ENCODE data around the gene UGT1A7.

Gene UGT1A7

DNA sequence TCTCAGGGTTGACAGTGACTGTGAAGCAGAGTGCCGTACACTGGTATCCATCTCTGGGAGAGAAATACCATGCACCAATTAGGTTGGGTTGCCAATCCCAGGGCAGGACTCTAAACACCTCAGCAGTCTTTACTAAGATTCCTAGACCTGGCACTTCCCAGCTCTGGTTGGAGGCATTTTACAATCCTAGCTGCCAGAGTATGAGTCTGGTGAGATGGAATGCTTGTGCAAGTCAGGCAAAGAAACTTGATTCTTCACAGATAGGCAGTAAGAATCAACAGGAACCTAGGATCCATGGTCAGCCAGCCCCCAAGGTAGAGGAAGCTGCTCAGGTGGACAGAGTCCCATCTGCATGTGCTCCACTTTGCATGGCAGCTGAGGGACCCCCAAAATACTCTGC is 25.0 kb downstream of the UGT1A7 start:
- no peak overlapping the region for H3K27ac ChIP-seq (ENCODE audit: low read length)
- no peak for TF ChIP-seq EZH2phosphoT487 (IDR thresholded peaks at IDR 0.05; ENCODE audit: low read depth)
- TF ChIP-seq, protein P1, sequence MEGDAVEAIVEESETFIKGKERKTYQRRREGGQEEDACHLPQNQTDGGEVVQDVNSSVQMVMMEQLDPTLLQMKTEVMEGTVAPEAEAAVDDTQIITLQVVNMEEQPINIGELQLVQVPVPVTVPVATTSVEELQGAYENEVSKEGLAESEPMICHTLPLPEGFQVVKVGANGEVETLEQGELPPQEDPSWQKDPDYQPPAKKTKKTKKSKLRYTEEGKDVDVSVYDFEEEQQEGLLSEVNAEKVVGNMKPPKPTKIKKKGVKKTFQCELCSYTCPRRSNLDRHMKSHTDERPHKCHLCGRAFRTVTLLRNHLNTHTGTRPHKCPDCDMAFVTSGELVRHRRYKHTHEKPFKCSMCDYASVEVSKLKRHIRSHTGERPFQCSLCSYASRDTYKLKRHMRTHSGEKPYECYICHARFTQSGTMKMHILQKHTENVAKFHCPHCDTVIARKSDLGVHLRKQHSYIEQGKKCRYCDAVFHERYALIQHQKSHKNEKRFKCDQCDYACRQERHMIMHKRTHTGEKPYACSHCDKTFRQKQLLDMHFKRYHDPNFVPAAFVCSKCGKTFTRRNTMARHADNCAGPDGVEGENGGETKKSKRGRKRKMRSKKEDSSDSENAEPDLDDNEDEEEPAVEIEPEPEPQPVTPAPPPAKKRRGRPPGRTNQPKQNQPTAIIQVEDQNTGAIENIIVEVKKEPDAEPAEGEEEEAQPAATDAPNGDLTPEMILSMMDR (IDR thresholded peaks at IDR 0.05; ENCODE audit: low read depth, low read length): no peak
- no peak overlapping the region for H2AFZ ChIP-seq (ENCODE audit: low read depth, low read length)

DNA sequence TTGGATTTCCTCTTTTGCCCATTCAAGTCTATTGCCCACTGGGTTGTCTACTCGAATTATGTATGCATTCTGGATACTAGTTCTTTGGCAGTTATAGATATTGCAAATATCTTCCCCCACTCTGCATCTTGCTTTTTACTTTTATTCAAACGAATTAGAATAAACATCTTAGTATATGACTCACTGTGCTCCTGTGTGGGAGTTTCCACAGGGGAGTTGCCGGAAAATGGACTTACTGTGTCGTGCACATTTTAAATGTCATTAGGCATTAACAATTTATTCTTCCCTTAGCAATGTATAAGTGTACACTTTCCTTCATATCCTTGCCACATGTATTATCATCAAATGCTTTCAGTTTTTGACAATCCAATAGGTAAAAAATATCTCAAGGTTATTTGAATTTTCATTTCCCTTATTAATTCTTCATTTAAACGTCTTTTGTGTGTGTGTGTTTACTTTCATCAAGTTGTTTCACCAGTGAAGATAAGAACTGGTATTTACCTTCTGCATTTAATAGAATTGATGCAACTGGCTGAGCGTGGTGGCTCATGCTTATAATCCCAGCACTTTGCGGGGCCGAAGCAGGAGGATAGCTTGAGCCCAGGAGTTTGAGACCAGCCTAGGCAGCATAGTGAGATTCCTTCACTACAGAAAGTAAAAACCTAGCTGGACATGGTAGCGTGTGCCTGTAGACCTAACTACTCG is 26.4 kb downstream of the UGT1A7 start:
- H3K4me1 ChIP-seq (ENCODE audit: low read length): no peaks in the 10 kb centered on the region
- no peaks in the 10 kb centered on the region for H3K36me3 ChIP-seq (replicated peaks; ENCODE audit: low read depth, low read length)
- H2AFZ ChIP-seq (ENCODE audit: low read depth, low read length): no peak overlapping the region
- H3K4me3 ChIP-seq (ENCODE audit: low read length): no peak overlapping the region
- no peak overlapping the region for H3K9ac ChIP-seq (ENCODE audit: low read length)
- H3K4me2 ChIP-seq (ENCODE audit: low read length): no peak overlapping the region
- H3K27me3 ChIP-seq (ENCODE audit: low read depth, low read length): no peaks in the 10 kb centered on the region
- H3K79me2 ChIP-seq (ENCODE audit: low read length): no peaks in the 10 kb centered on the region
- H3K27ac ChIP-seq (ENCODE audit: low read length): no peak overlapping the region
- no peaks in the 10 kb centered on the region for H4K20me1 ChIP-seq (ENCODE audit: insufficient read depth, low read length)
- TF ChIP-seq EZH2phosphoT487 (IDR thresholded peaks at IDR 0.05; ENCODE audit: low read depth): no peak
- TF ChIP-seq, protein P1 (IDR thresholded peaks at IDR 0.05; ENCODE audit: low read depth, low read length): no peak
- H3K9me3 ChIP-seq (ENCODE audit: insufficient read depth, low read length): no peaks in the 10 kb centered on the region

More for the DNA sequence above, 25.0 kb downstream of the UGT1A7 start:
- H3K4me1 ChIP-seq (ENCODE audit: low read length): no peaks in the 10 kb centered on the region
- no peak overlapping the region for H3K9ac ChIP-seq (ENCODE audit: low read length)
- no peaks in the 10 kb centered on the region for H3K9me3 ChIP-seq (ENCODE audit: insufficient read depth, low read length)
- H3K4me2 ChIP-seq (ENCODE audit: low read length): no peak overlapping the region
- H3K4me3 ChIP-seq (ENCODE audit: low read length): no peak overlapping the region
- H3K36me3 ChIP-seq (replicated peaks; ENCODE audit: low read depth, low read length): no peaks in the 10 kb centered on the region
- no peaks in the 10 kb centered on the region for H4K20me1 ChIP-seq (ENCODE audit: insufficient read depth, low read length)
- H3K27me3 ChIP-seq (ENCODE audit: low read depth, low read length): no peaks in the 10 kb centered on the region
- no peaks in the 10 kb centered on the region for H3K79me2 ChIP-seq (ENCODE audit: low read length)

DNA sequence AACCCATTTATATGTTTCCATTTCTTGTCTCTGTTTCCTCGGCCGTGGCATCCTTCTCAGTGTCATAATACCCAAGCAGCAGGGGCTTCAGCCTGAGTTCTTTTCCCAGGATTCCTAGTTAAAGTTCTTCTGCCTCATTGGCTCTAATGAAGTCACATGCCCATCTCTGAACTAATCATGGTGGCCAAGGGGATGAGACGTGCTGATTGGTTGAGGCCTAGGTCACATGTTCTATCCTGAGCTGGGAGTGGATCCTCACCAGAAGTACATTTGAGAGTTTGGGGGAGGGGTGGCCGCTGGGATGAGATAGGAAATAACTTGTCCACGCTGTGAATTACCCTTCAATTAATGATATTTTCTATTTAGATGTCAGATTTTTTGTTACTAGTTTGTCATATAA is 27.2 kb downstream of the UGT1A7 start:
- Histone ChIP-seq H3K27ac (ENCODE audit: low read length) (no peak overlapping the region), H4K20me1 (ENCODE audit: insufficient read depth, low read length) (no peaks in the 10 kb centered on the region), H3K4me1 (ENCODE audit: low read length) (no peaks in the 10 kb centered on the region), H2AFZ (ENCODE audit: low read depth, low read length) (no peak overlapping the region), H3K36me3 (replicated peaks; ENCODE audit: low read depth, low read length) (no peaks in the 10 kb centered on the region), H3K4me2 (ENCODE audit: low read length) (no peak overlapping the region), H3K27me3 (ENCODE audit: low read depth, low read length) (no peaks in the 10 kb centered on the region), H3K9ac (ENCODE audit: low read length) (no peak overlapping the region), H3K4me3 (ENCODE audit: low read length) (no peak overlapping the region), H3K79me2 (ENCODE audit: low read length) (no peaks in the 10 kb centered on the region), H3K9me3 (ENCODE audit: insufficient read depth, low read length) (no peaks in the 10 kb centered on the region)
- TF ChIP-seq EZH2phosphoT487 (IDR thresholded peaks at IDR 0.05; ENCODE audit: low read depth): no peak
- TF ChIP-seq, protein P1 (IDR thresholded peaks at IDR 0.05; ENCODE audit: low read depth, low read length): no peak

DNA sequence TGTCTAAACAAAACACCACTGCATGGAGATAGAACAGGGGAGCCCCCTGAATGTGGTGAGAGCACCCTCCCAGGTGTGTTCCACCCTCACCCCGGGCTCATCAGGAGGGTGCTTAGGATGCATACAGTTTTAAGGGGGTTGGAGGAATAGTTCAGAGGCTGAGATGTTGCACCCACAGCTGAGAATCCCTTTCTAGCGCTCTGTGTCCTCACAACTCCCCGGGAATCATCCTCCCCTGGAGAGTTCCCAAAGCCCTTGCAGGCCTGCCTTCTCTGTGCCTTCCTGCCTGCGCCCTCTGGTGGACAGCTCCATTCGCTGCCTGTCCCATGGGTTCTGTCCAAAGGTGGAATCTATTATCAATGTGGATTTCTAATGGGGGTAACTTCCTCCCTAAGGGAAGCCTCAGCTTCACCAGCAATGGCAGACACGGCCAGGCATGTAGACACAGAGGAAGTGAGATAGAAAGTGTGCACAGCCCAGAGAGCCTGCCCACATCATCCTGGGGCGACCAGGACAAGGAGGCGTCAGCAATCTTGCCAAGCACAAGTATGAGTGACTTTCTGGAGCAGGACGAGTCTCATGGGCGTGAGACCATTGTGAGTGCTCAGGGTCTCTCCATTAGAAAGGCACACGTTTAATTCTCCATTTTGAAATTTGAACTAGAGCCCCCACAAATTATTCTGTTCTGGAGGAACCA is 29.8 kb downstream of the UGT1A7 start:
- no peak overlapping the region for H3K4me2 ChIP-seq (ENCODE audit: low read length)
- H3K4me3 ChIP-seq (ENCODE audit: low read length): no peak overlapping the region
- H3K27ac ChIP-seq (ENCODE audit: low read length): no peak overlapping the region
- H4K20me1 ChIP-seq (ENCODE audit: insufficient read depth, low read length): no peaks in the 10 kb centered on the region
- no peaks in the 10 kb centered on the region for H3K4me1 ChIP-seq (ENCODE audit: low read length)
- TF ChIP-seq, protein P1 (IDR thresholded peaks at IDR 0.05; ENCODE audit: low read depth, low read length): peak; percentile 72
- no peak for TF ChIP-seq EZH2phosphoT487 (IDR thresholded peaks at IDR 0.05; ENCODE audit: low read depth)
- H3K9me3 ChIP-seq (ENCODE audit: insufficient read depth, low read length): no peaks in the 10 kb centered on the region
- no peak overlapping the region for H3K9ac ChIP-seq (ENCODE audit: low read length)
- no peak overlapping the region for H2AFZ ChIP-seq (ENCODE audit: low read depth, low read length)
- H3K27me3 ChIP-seq (ENCODE audit: low read depth, low read length): no peaks in the 10 kb centered on the region
- no peaks in the 10 kb centered on the region for H3K36me3 ChIP-seq (replicated peaks; ENCODE audit: low read depth, low read length)
- no peaks in the 10 kb centered on the region for H3K79me2 ChIP-seq (ENCODE audit: low read length)
